Measurements from ENCODE around the gene MEGF9.
"Not testable (repeated sequence)": the region's sequence is repeated elsewhere in the genome, so short reads cannot be mapped to it uniquely, and the experiment has no call there.

MEGF9 gene

GRCh38 chr9:120655005-120655622 is 59.2 kb downstream of the MEGF9 start:
- DNase-seq (ENCODE audit: low spot score): no peak

DNA sequence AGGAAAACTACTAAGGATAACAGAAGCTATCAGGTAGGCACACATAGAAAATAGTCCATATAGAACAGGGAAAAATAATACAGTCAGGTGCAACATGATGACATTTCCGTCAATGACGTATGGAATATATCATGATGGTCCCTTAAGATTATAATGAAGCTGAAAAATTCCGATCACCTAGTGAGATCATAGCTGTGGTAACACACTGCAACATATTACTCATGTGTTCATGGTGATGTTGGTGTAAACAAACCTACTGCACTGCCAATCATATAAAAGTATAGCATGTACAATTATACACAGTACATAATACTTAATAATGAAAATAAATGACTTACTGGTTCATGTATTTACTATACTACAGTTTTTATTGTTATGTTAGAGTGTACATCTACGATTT is 60.0 kb downstream of the MEGF9 start:
- DNase-seq (ENCODE audit: low spot score): no peak

- DNase-seq (ENCODE audit: low spot score): no peak
Observed at GRCh38 chr9:120653762-120654161, 60.5 kb downstream of the MEGF9 start.

DNA sequence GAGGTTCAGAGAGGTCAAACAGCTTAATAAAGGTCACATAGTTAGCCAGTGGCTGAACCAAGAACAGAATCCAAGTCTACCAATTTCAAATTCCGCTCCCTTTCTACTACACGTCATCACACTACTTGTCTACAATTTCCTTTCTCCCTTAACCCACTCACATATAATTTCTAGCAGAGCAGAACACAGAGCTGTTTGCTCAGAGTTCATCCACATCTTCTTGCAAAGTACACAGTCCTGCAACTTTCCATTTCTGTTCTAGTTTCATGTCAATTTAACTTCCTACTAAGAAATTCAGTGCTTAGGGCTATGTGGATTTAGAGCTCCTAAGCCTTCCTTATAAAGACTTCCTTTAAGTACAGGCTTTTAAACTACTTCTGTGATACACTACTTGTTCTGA is 61.3 kb downstream of the MEGF9 start:
- no peak for DNase-seq (ENCODE audit: low spot score)

DNA sequence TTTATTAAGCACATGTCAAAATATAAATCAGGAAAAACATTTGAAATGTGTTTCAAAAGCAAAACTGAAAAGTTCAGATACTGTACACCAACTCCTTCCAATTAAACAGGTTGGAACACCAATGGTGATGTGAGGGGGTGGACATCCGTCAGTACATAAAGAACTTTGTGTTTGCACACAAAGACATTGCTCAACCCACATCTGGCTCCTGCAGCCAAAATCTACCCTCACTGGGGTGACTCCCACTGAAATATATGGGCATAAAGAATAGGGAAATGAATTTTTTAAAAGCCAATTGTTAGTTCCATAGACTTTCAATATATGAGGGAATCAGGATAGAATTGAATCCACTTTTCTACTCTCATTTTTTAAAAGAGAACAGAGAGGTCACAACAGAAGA is 63.9 kb downstream of the MEGF9 start:
- DNase-seq (ENCODE audit: low spot score): no peak

DNA sequence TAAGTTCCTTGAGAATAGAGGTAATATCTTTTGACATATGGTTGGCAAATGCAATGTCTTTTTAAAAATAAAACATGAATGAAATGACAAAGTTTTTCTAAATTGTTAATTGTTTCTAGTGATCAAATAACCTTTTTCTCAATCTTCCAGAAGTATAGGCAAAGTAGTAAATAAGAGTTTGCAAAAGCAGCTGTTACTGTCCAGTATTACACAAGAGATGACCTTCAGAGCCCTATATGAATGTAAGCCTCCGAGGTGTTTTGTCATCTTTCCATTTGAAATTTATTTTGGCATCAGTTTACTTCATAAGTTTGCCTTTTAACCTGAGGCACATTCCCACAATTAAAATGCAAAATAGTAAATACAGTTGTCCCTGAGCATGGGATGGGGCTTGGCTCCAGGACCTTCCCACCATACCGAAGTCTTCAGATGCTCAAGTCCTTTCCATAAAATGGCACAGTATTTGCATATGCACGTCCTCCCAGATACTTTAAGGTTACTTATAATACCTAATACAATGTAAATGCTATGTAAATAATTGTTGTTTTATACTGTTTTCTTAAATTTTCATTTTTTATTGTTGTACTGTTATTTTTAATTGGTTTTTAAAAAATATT is 65.6 kb downstream of the MEGF9 start:
- DNase-seq (ENCODE audit: low spot score): no peak

- DNase-seq (ENCODE audit: low spot score): no peak
Observed at GRCh38 chr9:120646948-120647347, 67.3 kb downstream of the MEGF9 start.

GRCh38 chr9:120645760-120646159 is 68.5 kb downstream of the MEGF9 start:
- no peak for DNase-seq (ENCODE audit: low spot score)

- DNase-seq (ENCODE audit: low spot score): no peak
Observed at GRCh38 chr9:120643061-120643460, 71.2 kb downstream of the MEGF9 start.

- DNase-seq (ENCODE audit: low spot score): no peak
Observed at GRCh38 chr9:120642129-120642770, 72.0 kb downstream of the MEGF9 start.

DNA sequence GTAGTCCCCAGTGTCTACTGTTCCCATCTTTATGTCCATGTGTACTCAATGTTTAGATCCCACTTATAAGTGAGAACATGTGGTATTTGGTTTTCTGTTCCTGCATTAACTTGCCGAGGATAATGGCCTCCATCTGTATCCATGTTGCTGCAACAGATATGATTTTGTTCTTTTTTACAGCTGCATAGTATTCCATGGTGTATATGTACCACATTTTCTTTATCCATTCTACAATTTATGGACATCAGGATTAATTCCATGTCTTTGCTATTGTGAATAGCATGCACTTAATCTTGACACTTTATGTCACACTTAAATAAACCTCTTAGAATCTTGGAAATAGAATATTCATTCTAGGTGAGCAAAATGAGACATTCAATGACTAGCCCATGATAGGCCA is 73.4 kb downstream of the MEGF9 start:
- not testable (repeated sequence) for DNase-seq (ENCODE audit: low spot score)

GRCh38 chr9:120640380-120640779 is 73.9 kb downstream of the MEGF9 start:
- no peak for DNase-seq (ENCODE audit: low spot score)

- DNase-seq (ENCODE audit: low spot score): no peak
Observed at GRCh38 chr9:120637919-120638318, 76.4 kb downstream of the MEGF9 start.

GRCh38 chr9:120636194-120636957 is 77.9 kb downstream of the MEGF9 start:
- no peak for DNase-seq (ENCODE audit: low spot score)

- DNase-seq (ENCODE audit: low spot score): no peak
Observed at GRCh38 chr9:120635011-120635410, 79.3 kb downstream of the MEGF9 start.

DNA sequence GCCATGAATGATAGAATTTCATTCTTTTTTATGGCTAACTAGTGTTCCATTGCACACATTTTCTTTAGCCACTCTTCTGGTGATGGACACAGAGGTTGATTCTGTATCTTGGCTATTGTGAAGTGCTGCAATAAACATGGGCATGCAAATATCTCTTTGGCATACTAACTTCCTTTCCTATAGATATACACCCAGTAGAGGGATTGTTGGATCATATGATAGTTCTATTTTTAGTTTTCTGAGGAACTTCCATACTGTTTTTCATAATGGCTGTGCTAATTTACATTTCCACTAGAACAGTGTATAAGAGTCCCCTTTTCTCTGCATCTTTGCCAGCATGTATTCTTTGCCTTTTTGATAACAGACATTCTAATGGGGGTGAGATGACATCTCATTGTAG is 83.9 kb downstream of the MEGF9 start:
- DNase-seq (ENCODE audit: low spot score): no peak

DNA sequence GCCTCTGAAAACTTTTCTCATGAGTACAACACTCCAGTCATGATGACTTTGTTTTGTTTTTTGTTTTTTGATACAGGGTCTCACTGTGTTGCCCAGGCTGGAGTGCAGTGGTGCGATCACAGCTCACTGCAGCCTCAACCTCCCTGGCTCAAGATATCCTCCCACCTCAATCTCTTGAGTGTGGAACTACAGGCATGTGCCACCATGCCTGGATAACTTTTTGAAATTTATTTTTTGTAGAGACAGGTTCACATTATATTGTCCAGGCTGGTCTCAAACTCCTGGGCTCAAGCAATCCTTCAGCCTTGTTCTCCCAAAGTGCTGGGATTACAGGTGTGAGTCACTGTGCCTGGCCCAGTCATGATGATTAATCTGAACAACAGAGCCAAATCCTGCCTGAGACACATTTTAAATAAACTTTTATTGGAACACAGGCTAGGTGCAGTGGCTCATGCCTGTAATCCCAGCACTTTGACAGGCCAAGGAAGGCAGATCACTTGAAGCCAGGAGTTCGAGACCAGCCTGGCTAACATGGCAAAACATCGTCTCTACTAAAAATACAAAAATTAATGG is 85.3 kb downstream of the MEGF9 start:
- DNase-seq (ENCODE audit: low spot score): not testable (repeated sequence)

DNA sequence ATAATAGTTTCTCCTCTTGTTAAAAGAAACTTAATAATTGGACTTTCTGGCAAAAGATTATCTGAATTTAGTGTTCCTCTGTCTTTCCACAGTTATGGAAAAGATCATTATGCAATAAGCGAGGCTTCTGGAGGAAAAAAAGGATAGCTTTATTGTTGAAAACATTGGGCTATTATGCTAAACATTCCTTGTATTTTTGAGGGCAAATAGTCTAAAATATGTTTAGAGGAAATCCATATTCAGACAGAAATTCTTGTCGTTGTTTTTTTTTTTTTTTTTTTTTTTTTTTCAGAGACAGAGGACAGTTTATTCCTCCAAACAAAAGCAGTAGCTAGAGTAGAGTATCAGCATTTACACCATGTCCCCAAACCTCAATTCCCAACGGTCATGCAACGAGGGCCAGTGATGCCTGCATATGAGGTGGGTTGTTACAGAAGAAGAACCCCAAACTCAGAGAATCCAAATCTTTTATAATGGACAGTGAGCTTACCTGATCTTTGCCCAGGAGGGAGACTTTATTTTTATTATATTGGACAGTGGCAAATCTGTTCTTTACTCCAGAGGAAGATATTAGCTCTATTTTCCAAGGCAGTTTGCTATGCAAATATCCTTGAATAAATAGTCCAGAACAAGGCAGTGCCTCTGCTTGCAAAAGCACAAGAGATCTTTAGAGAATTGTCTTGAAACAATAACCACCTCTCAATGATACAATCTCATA is 85.9 kb downstream of the MEGF9 start:
- DNase-seq (ENCODE audit: low spot score): no peak

- DNase-seq (ENCODE audit: low spot score): no peak
Observed at GRCh38 chr9:120627073-120627472, 87.2 kb downstream of the MEGF9 start.

- no peak for DNase-seq (ENCODE audit: low spot score)
Observed at GRCh38 chr9:120626512-120626911, 87.8 kb downstream of the MEGF9 start.

DNA sequence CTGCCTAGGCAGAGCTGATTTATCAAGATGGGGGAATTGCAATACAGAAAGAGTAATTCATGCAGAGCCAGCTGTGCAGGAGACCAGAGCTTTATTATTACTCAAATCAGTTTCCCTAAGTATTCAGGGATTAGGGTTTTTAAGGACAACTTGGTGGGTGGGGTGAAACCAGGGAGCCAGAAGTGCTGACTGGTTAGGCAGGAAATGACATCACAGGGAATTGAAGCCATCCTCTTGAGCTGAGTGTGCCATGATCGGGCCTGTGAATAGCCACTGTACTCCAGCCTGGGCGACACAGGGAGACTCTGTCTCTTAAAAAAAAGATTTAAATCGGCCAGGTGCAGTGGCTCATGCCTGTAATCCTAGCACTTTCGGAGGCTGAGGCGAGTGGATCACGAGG is 89.0 kb downstream of the MEGF9 start:
- no peak for DNase-seq (ENCODE audit: low spot score)

- no peak for DNase-seq (ENCODE audit: low spot score)
Observed at GRCh38 chr9:120622790-120623189, 91.5 kb downstream of the MEGF9 start.

Measured in ecto neural progenitor cell (in vitro differentiated cells).